Uterus (tissue), 4 donors: ENCODE measurements around the gene CT47A1. TPM values are rescaled to one million over a fixed set of nuclear protein-coding genes. Genes with fewer than 3 reads are reported as not detected.
"Not testable (repeated sequence)": the region's sequence is repeated elsewhere in the genome, so short reads cannot be mapped to it uniquely, and the experiment has no call there.

ENCODE experiments used
- DNase-seq, 2 donors: peaks; one replicate each; pipeline ENCODE4 v3.0.0-alpha.2; 2019 to 2020
- H3K27ac ChIP-seq, 2 donors: fragments of 200-600 bp; sonication (generic); 1 replicate in 1 of 2; 2 replicates in 1 of 2; pipeline ENCODE4 v1.5.1; 2016 to 2018
- H3K27me3 ChIP-seq, 2 donors: fragments of 200-600 bp; sonication (generic); one replicate each; pipeline ENCODE4 v1.5.1; 2018 to 2019; ENCODE audit warnings: control low read depth in 1 of 2
- H3K36me3 ChIP-seq, 2 donors: fragments of 200-600 bp; sonication (generic); one replicate each; pipeline ENCODE4 v1.5.1; 2019; ENCODE audit warnings: control low read depth in 1 of 2
- H3K4me1 ChIP-seq, 2 donors: fragments of 200-600 bp; sonication (generic); one replicate each; pipeline ENCODE4 v1.5.1; 2018 to 2019; ENCODE audit warnings: control low read depth in 1 of 2
- H3K4me3 ChIP-seq, 2 donors: fragments of 200-600 bp; sonication (generic); 1 replicate in 1 of 2; 2 replicates in 1 of 2; pipeline ENCODE4 v1.5.1; 2018 to 2019; ENCODE audit warnings: mild to moderate bottlenecking in 1 of 2
- H3K9me3 ChIP-seq, 2 donors: fragments of 200-600 bp; sonication (generic); one replicate each; pipeline ENCODE4 v1.5.1; 2019; ENCODE audit warnings: control low read depth in 1 of 2
- CTCF ChIP-seq, 4 experiments: fragments of 200-600 bp in 2 of 4; fragments of 450-650 bp in 2 of 4; sonication (generic) in 2 of 4; IDR thresholded peaks; one replicate each; pipeline ENCODE4 v1.5.1; 2016 to 2019; ENCODE audit warnings: antibody characterized with exemption in 4 of 4, mild to moderate bottlenecking in 2 of 4, moderate library complexity in 1 of 4
- POLR2A ChIP-seq, 2 donors: fragments of 450-650 bp; IDR thresholded peaks; one replicate each; pipeline ENCODE4 v1.6.1; 2016; ENCODE audit warnings: antibody characterized with exemption in 2 of 2, mild to moderate bottlenecking in 1 of 2, moderate library complexity in 1 of 2
- intact Hi-C: fragments of 100-400 bp; cut with DNase I; formaldehyde crosslinking; loops from one replicate; pipeline ENCODE4 v1.15.1; 2023; ENCODE audit warnings: low total_unique reads
- small RNA-seq: library from RNA; depleted of rRNA; stranded (forward); fragments of <200 nt; gene quantifications from one replicate; pipeline ENCODE3, GENCODE V24; 2016
- total RNA-seq, 4 donors: library from RNA; depleted of rRNA in 3 of 4; stranded (reverse); fragments of >200 nt in 3 of 4; gene quantifications; one replicate each; pipeline versions ENCODE4 v1.1.0 to v1.2.4, GENCODE V29; 2014 to 2023
- donor health status: DM: yes; HTN: yes; CAD: no.

The CT47A1 gene
- total RNA-seq, 4 donors from 2014 or later: not detected

- H3K4me3 ChIP-seq: no peak overlapping the region
- H3K27me3 ChIP-seq: peaks cover 0 to 5% of the 10 kb centered on the region in 2 donors
- H3K36me3 ChIP-seq: no peaks in the 10 kb centered on the region
- H3K4me1 ChIP-seq: no peaks in the 10 kb centered on the region
- H3K27ac ChIP-seq: no peak overlapping the region
- no peaks in the 10 kb centered on the region for H3K9me3 ChIP-seq
- intact Hi-C loops: no loop called here
- no peak for DNase-seq
- TF ChIP-seq POLR2A (IDR thresholded peaks at IDR 0.05): no peak
- no peak for TF ChIP-seq CTCF (IDR thresholded peaks at IDR 0.05)
Observed at GRCh38 chrX:120999413-120999812, 13.9 kb upstream of the CT47A1 start.

GRCh38 chrX:120956500-120956899 is 29.1 kb downstream of the CT47A1 start, which contains the start of gene CT47A7:
Gene CT47A7, minus strand, starts transcription at chrX:120956600. Its CDS starts 255 bp downstream, at chrX:120956345.
- H3K27ac ChIP-seq, H3K4me3 ChIP-seq, H3K4me1 ChIP-seq, H3K9me3 ChIP-seq, DNase-seq, H3K27me3 ChIP-seq, intact Hi-C loops, H3K36me3 ChIP-seq: not testable (repeated sequence)

Small RNA genes within 50 kb of the gene (small RNA-seq; reads per million reads assigned to genes)
- gene AL670379.1 (not detected), gene AL670379.10 (not detected), gene AL670379.11 (not detected), gene AL670379.12 (not detected), gene AL670379.2 (not detected), gene AL670379.3 (not detected), gene AL670379.4 (not detected), gene AL670379.5 (not detected), gene AL670379.6 (not detected), gene AL670379.7 (not detected), gene AL670379.8 (not detected), gene AL670379.9 (not detected)

Other genes with a start within 250 kb of the CT47A1 start
- not detected for gene CT47B1, start 109.9 kb downstream of the CT47A1 start, total RNA-seq
- gene CT47A11, start 48.6 kb downstream of the CT47A1 start, total RNA-seq: not detected
- not detected for gene CT47A10, start 43.7 kb downstream of the CT47A1 start, total RNA-seq
- gene CT47A9, start 38.9 kb downstream of the CT47A1 start, total RNA-seq: not detected
- gene CT47A8, start 34.0 kb downstream of the CT47A1 start, total RNA-seq: not detected
- gene CT47A7, start 29.2 kb downstream of the CT47A1 start, total RNA-seq: not detected
- gene CT47A6, start 24.3 kb downstream of the CT47A1 start, total RNA-seq: not detected
- not detected for gene CT47A5, start 19.4 kb downstream of the CT47A1 start, total RNA-seq
- not detected for gene CT47A4, start 14.6 kb downstream of the CT47A1 start, total RNA-seq
- gene CT47A3, start 9.7 kb downstream of the CT47A1 start, total RNA-seq: not detected
- gene CT47A2, start 4.8 kb downstream of the CT47A1 start, total RNA-seq: not detected
- 1 to 10 TPM in 2 of 4 donors, under 1 TPM in 2; 0.29 to 5.4 (median 1.1) TPM for gene GLUD2, start 61.9 kb upstream of the CT47A1 start, total RNA-seq